IPS-NIHi11 (cell line): ENCODE measurements around the gene COMMD2.
A peak's percentile ranks its signal among the peaks of the same experiment; 100 is the strongest.

Experiments
- DNase-seq: peaks from one replicate; pipeline ENCODE4 v3.0.0; 2012; ENCODE audit warnings: mixed read lengths, low spot score

Gene COMMD2

DNA sequence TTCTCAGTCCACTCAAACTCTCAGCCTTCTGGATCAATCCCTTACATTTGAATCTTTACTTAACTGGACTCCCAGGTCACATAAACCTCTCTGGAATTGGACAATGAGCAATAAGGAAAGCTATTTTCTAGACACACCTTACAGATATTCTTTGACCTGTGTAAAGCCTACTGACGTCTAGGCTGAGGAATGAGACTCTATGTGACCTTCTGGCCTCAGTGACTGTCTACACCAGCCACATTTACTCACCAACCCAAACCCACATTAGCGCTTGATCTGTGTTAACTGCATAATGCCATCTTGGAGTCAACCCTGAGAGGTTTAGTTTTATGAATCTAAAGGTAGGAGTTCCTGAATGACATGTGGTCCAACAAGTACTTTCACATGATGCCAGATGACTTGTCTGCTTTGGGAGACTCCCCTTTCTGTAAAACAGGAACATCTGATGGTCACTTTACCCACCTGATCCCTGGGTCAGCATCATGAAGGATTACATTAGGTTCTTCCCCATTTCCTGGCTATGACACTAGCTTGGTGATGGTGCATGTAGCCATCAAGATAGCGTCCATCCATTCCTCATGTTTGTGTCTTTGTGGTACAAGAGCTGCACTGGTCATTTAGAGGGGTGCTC lies 11.4 kb upstream of the COMMD2 start:
- DNase-seq: no peak

DNA sequence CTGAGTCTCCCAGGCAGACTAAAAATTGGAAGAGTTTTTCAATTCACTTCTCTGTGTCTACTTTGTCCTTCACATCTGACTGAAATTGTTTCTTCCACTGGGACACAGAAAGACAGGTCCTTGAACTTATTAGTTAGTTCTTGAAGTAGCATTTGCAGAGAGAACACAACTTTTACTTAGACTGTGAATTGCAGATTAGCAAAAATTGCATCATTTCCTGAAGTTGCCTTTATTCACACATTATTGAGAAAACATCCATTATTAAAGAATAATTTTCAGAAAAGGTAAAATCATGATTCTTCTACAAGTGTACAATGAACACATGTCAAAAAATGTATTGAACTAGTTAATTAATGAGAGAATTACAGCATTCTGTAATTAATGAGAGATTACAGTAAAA lies 1.4 kb upstream of the COMMD2 start:
- no peak for DNase-seq

DNA sequence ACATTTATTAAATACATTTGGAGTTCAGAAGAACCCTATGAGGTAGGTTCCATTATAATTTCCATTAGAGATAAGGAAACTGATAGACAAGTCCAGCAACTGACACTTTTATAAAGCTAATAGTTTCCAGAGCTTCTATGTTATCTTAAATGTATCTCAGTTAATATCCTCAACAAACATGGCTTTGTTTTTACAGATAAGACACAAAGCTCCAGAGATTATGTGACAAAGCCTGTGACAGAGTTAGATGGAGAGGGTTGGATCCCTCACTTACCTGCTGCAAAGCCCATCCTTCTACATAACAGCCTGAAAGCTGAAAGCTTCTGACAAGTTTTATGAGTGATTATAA lies 473 bp upstream of the COMMD2 start:
- no peak for DNase-seq

DNA sequence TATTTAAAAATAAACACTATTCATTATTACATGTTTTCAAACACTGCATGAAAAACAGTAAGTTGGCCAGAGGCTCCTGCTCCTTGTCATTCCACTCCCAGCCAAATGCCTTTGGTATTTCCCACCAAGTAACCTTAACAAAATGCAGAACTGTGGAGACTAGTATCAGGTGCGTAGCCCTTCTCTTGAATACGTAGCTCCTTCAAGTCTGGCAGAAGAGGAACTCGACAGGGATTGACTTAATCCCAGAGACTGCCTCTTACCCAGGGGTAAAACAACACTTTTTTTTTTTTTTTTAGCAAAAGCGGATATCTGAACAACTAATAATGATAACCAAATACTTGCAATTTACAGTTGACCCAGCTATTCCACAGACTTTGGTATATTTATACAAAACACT lies 738 bp downstream of the COMMD2 start:
- no peak for DNase-seq

DNA sequence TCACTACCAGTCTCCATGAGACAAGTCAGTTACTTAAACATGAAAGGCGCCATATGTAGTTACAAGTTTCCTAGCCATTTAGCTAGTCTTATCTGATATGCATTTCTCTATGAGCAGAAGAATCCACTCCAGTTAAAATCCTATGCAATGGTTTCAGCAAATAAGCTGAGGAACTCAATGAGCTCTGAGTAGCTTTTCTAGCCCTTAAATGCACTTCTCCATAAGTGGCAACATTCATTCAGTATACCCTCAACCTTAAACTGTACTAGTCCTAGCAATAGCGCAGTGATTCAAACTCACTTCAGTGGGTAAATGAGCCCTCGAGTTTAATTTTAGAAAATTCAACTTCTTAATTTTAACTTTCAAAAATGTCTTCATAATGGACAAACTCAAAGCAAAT lies 7.7 kb downstream of the COMMD2 start:
- no peak for DNase-seq

DNA sequence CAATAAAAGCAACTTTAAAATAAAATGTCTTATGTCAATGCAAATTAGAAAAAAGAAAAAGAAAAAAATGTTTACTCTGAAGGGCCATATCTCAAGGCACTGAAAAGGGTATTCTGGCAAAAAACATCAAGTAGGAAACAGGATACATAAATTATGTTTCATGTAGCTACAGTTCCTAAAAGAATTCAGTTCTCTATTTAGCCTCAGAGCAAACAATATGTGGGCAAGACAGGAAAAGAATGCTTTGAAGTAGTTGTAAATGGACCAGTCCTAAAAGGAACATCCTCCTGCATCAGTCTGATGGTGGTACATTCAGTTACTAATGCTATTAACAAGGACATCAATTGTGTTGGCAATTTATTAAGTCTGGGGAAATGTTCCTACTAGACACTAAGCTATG lies 8.1 kb downstream of the COMMD2 start:
- DNase-seq: no peak

DNA sequence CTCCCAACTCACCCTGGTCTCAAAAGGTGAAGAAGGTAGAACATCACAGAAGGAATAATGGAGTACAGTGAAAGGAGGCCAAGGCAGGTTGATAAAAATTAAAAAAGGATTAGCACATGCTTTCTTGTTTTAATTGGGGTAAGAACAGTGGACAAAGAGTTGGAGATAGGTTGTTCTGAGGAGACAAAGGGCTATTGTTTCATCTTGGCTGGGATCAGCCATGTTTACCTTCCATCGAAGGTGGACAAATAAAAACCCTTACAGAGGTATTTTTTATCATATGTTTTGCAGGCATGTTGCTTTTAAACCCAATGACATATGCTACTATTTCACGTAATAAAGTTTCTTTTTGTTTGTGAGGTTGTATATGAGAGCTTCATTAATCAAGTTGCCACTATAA lies 12.9 kb downstream of the COMMD2 start:
- DNase-seq: no peak

DNA sequence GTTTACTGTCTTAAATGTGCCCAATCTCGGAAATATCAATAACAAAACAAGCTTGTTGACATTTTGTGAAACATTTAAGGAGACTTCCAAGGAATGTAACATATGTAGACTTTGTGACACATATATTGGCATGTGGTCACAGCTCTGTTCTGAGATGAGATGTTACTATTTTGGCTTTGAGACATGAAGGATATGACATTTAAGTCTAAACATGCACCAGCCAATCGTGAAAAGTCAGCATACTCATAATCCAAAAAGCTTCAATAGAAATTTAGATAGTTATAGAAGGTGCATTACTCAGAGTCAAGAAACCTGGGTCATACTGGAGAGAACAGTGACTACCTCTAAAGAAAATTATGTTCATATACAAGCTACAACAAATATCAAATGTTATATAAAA lies 13.4 kb downstream of the COMMD2 start:
- DNase-seq: no peak

DNA sequence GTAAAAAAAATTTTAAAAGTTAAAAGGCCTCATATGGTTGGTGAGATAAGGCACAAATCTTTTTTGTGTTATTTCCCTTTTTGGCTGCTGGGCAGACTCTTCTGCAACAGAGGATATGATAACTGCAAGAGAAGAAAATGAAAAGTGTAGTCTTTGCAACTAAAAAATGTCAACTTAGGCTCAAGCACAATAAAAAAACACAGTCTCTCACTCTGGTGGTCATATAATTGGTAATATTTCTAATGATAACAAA lies 15.4 kb downstream of the COMMD2 start:
- DNase-seq: no peak

DNA sequence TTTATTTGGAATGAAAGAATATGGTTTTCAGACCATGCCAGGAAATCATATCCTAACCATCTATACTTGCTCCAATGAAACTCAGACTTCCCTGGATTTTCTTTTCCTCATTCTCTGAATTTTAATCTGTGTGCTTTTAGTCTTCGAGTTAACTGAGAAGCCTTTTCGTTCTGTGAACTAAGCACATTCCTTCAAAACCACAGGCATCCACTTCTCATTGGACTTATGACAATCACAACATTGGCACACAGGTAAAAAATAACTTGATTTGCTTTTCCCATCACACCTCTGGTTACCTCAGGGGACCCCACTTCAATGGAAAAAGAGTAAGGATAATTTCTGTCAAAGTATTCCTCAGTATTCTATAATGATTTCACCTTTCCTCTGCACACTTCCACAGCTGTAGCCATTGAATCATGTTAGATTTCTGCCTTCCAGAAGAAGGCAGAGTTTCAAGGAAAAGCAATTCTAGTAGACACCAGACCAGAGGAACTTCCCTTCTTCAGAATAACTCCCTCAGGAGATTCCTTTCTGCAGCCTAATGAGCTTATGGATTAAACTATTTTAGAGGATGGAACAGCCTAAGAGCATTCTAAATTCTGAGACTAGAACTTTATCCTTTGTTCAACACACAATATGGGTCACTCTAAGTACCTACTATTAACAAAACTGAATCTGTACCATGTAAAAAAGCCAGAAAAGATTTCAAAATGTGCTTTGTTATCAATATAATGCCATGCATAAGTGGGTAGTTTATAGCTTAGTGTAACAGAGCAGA lies 15.9 kb downstream of the COMMD2 start:
- DNase-seq: peak; percentile 7

DNA sequence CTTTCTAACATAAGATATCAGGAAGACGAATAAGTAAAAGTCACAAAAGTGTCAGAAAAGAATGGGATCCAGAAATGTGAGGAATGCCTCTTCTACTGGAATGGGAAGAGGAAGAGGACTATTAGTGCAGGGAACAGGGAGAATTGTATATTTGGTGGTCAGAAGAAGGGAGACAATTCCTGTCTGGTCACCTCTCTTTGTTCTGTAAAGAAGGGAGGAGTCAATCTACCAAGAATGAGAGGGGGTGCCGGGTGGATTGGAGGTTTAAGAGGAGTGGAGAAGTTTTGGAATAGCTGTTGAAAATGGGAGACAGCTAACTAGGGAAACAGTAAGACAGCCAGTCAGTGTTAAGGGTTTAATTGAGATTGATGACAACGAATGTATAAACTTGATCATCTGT lies 20.1 kb downstream of the COMMD2 start:
- no peak for DNase-seq

DNA sequence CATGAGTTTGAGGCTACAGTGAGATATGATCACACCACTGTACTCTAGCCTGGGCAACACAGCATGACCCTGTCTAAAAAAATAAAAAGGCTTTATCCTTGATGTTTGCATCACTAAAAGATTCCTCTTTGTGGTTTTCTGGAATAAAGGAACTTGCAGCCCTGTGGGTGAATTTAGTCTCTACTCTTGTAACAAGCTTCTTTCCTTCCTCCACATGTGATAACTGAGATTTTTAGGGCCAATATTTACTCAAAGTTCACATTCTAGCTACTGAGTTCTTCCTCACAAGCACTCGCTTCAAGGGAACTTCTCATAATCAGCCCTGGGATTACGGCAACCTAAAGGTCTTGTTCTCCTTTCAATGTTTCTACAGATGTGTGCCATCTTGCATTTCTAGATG lies 24.6 kb downstream of the COMMD2 start:
- no peak for DNase-seq

DNA sequence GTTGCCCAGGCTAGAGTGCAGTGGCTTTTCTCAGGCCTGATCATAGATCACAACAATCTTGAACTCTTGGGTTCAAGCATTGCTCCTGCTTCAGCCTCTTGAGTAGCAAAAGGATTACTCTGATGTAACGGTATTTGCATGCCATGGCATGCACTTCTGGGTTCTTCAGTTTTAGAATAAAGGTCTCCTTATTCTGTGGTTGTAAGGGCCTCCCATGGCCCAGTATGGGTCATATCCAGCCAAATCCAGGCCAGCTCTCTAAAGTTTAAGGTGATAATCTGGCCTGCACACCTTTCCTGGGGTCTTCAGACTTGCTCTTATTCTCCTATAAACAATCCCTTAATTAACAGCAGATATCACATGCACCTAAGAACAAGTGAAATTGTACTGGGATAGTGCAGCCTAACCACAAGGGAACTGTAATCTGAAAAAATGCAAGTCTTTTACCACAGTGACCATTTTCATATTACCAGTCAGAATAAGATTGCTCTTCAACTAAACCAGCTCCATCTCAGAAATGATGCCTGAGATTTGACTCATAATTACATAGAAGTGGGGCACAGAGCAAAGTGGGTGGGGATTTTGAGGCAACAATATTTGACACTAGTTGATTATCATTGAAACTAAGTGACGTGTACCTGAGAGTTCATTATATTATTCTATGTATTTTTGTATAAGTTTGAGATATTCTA lies 25.4 kb downstream of the COMMD2 start:
- no peak for DNase-seq

DNA sequence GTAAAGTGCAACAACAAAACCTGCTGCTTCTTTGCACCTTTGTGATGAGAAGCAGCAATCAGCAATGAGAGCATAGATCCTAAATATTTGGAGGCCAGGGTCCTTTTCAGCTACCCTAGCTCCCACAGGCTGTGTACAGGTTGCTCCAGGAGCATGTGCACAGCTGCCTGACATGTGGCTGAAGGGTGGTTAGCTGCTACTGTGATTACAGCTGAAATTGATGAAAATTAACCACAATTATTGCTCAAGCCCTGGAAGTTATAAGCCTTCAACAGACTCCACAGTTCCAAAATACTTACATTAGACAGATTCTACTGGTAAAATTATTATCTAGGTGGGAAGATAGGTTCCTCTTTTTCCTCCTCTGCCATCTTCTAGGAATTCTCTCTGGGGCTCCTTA lies 28.5 kb downstream of the COMMD2 start:
- no peak for DNase-seq

DNA sequence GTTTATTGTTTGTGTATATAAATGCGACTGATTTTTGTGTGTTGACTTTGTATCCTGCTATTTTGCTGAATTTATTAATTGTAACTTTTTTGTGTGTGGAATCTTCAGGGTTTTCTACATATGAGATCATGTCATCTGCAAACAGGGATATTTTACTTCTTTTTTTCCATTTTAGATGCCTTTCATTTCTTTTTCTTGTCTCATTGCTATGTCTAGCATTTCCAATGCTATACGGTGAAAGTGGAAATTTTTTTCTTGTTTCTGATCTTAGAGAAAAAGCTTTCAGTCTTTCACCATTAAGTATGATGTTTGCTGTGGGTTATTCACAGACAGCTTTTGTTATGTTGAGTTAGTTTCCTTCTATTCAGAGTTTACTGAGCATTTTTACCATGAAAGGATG lies 31.4 kb downstream of the COMMD2 start:
- no peak for DNase-seq

DNA sequence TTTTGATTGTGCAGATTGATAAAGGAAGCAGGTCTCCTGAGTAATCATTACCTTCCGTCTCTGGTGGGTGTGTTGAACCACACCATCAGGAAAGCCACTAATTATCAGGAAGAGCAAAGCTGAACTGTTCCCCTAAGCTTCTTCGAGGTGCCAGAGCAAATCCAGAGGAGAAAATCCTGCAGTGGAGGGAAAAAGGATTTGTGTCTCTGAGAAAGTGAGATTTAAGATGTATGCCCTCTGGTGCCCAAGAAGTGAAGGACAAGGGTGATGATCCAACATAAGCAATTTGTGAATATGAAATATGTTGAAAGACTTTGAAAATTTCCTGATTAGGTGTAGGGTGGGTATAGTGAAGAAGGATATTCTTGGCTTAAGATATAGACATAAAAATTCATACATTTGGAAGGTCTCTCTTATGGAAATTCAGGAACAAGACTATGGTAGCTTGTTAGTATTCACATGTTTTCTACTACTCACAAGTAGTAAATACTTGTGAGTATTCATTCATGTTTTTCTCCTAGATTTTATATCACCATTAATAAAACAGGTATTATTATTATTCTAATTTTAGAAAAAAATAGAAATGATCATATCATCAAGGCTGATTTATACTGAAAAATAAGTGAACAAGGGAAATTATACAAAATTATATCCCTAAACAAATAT lies 34.8 kb downstream of the COMMD2 start:
- peak; percentile 58 for DNase-seq

DNA sequence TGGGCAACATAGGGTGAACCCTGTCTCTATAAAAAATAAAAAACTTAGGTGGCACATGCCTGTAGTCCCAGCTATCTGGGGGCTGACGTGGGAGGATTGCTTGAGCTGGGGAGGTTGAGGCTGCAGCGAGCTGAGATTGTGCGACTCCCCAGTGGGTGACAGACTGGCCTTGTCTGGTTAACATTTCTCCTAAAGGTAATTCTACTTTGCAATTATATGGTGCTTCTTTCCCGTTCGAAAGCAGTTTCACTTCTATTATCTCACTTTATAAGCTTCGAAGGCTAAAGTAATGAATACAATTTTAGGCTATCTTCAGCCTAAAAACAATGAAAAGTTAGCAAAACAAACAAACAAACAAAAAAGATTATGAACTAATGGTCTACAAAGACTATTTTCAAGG lies 35.3 kb downstream of the COMMD2 start:
- DNase-seq: no peak

DNA sequence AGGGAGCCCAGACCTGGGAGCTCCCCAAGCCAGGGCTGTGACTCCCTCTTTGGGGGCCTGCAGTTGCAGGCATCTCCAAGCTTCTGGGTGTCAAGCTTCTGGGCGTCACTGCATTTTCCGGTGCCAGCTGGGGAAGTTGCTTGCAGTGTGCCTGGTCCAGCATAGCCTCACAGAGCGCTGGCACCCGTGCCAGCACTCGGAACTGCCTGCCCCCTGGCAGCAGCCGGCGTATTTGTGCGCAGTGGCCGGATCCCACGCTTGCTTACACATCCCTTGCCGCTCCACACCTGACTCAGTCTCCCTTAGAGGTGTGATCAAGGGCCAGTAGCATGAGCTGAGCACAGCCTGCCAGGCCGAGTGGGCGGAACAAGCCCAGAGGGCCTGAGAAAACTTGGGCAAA lies 37.0 kb downstream of the COMMD2 start:
- DNase-seq: no peak

DNA sequence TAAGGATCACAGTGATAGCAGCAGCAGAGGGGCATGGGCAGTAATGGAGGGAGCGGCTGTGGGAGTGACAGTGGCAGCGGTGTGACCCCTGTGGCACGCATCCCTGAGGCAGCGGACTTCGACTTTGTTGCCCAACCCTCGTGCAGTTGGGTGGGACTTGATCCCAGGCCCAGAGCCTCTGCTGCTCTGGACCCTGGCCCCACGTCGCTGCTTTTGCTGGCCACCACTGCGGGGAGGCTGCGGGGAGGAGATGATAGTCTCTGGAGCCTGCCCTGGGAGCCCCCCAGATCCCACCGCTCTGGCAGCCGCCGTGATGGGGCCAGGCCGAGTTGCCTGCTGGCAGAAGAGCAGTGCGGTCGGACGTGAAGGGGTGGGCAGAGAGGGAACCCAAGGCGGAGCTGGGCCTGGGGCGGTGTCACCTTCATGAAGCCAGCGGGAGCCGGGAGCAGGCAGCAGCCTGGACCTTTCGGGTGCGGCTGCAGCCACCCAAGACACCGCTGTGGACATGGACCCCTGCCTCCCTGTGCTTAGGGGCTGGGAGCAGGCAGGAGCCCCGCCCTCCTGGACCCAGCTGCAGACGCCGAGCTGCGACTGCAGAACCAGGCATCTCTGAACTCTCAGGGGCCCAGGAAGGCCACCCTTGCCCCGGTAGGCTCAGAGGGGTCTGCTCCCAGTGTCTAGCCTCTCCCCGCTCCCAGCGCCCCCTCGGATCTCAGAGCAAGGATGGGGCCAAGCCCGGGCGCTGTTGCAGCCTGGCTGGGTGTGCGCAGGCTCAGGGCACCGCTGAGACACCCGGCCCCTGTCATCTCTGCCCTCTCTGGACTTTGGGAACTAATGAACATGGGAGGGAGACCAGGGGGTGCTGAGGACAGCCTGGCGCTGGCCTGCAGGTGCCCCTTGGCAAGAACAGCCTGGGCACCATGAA lies 38.3 kb downstream of the COMMD2 start:
- DNase-seq: no peak

DNA sequence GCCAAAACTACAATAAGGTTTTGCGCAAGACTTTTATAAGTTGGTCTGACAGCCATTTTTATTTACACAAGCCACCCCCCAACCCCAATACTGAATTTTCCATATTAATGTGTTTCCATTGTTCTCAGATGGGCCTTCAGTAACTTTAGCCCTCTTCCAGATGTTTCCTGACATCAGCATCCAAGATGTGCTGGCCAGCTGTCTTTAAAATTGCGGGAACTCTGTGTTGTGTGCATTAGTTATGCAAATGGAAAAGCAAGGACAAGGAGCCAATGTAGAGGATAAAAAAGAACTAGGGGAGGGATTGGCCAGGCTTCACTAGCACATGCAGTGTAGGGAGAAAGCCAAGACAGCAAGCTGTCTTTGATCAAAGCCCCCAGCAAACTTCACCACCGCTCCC lies 45.4 kb downstream of the COMMD2 start:
- DNase-seq: peak; percentile 22

DNA sequence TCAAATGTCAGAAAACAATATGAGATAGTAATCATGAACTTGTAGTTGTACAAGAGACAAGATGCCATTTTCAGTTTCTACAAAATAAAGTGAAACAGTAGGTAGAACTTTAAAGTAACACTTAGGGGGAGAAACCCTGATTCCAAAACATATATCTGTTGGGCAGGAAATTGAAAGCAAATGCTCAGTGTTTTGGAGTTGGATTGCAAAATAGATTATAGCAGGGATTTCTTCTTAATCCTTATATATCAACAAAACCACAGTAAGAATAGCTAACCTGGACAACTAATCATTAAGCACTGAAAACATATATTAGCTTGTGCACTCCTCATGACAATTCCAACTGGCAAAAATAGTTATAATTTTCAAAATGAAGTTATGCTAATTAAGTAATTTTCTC lies 46.9 kb downstream of the COMMD2 start:
- no peak for DNase-seq

DNA sequence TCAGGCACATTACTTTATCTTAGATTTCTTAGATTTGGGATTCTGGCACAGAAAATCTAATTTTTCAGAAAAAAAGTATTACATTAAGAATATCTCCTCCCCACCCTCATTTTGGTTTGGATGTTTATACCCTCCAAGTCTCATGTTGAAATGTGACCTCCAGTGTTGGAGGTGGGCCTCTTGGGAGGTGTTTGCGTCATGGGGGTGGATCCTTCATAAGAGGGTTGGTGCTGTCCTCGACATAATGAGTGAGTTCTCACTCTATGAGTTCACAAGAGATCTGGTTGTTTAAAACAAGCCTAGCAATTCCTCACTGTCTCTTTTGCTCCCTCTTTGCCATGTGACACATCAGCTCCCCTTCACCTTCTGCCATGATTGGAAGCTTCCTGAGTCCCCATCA lies 48.8 kb downstream of the COMMD2 start:
- DNase-seq: no peak
